Activated T-cell treated with anti-CD3 and anti-CD28 coated beads, Interleukin-2, amount 50 U/mL, for 24 hours (primary cell): ENCODE results near the gene NRXN3.

Experiments
- DNase-seq: peaks from one replicate; pipeline ENCODE4 v3.0.0-alpha.2; 2020
- H3K27ac Mint-ChIP-seq: 2 replicates; pipeline ENCODE4 v1.8.0; 2020; ENCODE audit warnings: mild to moderate bottlenecking, mixed read lengths
- H3K27me3 Mint-ChIP-seq: 2 replicates; pipeline ENCODE4 v1.8.0; 2020; ENCODE audit warnings: mixed read lengths
- H3K36me3 Mint-ChIP-seq: 2 replicates; pipeline ENCODE4 v1.8.0; 2020; ENCODE audit warnings: low read depth, mixed read lengths
- H3K4me1 Mint-ChIP-seq: 2 replicates; pipeline ENCODE4 v1.8.0; 2020; ENCODE audit warnings: low read depth, mixed read lengths
- H3K4me3 Mint-ChIP-seq: 2 replicates; pipeline ENCODE4 v1.8.0; 2020; ENCODE audit warnings: mild to moderate bottlenecking, moderate library complexity, mixed read lengths
- H3K9me3 Mint-ChIP-seq: 2 replicates; pipeline ENCODE4 v1.8.0; 2020; ENCODE audit warnings: mixed read lengths

The NRXN3 gene

GRCh38 chr14:79656056-79656455, 1485.9 kb downstream of the NRXN3 start:
- no peaks in the 10 kb centered on the region for H3K4me1 Mint-ChIP-seq
- no peak for DNase-seq
- no peaks in the 10 kb centered on the region for H3K27me3 Mint-ChIP-seq
- no peak overlapping the region for H3K4me3 Mint-ChIP-seq
- H3K9me3 Mint-ChIP-seq: peaks cover 9% of the 10 kb centered on the region
- no peak overlapping the region for H3K27ac Mint-ChIP-seq
- H3K36me3 Mint-ChIP-seq: no peaks in the 10 kb centered on the region

GRCh38 chr14:79656496-79656895, 1486.3 kb downstream of the NRXN3 start:
- no peak for DNase-seq
- H3K4me1 Mint-ChIP-seq: no peaks in the 10 kb centered on the region
- H3K9me3 Mint-ChIP-seq: peaks cover 6% of the 10 kb centered on the region
- H3K4me3 Mint-ChIP-seq: no peak overlapping the region
- no peak overlapping the region for H3K27ac Mint-ChIP-seq
- no peaks in the 10 kb centered on the region for H3K27me3 Mint-ChIP-seq
- no peaks in the 10 kb centered on the region for H3K36me3 Mint-ChIP-seq

- Mint-ChIP-seq H3K27me3 (no peaks in the 10 kb centered on the region), H3K4me1 (no peaks in the 10 kb centered on the region), H3K4me3 (no peak overlapping the region), H3K9me3 (peaks cover 3% of the 10 kb centered on the region), H3K27ac (no peak overlapping the region), H3K36me3 (no peaks in the 10 kb centered on the region)
- no peak for DNase-seq
Observed at GRCh38 chr14:79658221-79658620, 1488.0 kb downstream of the NRXN3 start.

- no peaks in the 10 kb centered on the region for H3K9me3 Mint-ChIP-seq
- DNase-seq: no peak
- no peaks in the 10 kb centered on the region for H3K36me3 Mint-ChIP-seq
- H3K4me1 Mint-ChIP-seq: no peaks in the 10 kb centered on the region
- H3K27me3 Mint-ChIP-seq: no peaks in the 10 kb centered on the region
- H3K27ac Mint-ChIP-seq: no peak overlapping the region
- H3K4me3 Mint-ChIP-seq: no peak overlapping the region
Observed at GRCh38 chr14:79658769-79659168, 1488.6 kb downstream of the NRXN3 start.

GRCh38 chr14:79660053-79660939, 1490.1 kb downstream of the NRXN3 start:
- H3K27ac Mint-ChIP-seq: no peak overlapping the region
- no peaks in the 10 kb centered on the region for H3K9me3 Mint-ChIP-seq
- H3K36me3 Mint-ChIP-seq: no peaks in the 10 kb centered on the region
- no peak for DNase-seq
- H3K4me1 Mint-ChIP-seq: no peaks in the 10 kb centered on the region
- no peak overlapping the region for H3K4me3 Mint-ChIP-seq
- H3K27me3 Mint-ChIP-seq: no peaks in the 10 kb centered on the region

- DNase-seq: no peak
- no peaks in the 10 kb centered on the region for H3K4me1 Mint-ChIP-seq
- H3K27me3 Mint-ChIP-seq: no peaks in the 10 kb centered on the region
- H3K9me3 Mint-ChIP-seq: no peaks in the 10 kb centered on the region
- no peaks in the 10 kb centered on the region for H3K36me3 Mint-ChIP-seq
- H3K27ac Mint-ChIP-seq: no peak overlapping the region
- no peak overlapping the region for H3K4me3 Mint-ChIP-seq
Observed at GRCh38 chr14:79661752-79662151, 1491.6 kb downstream of the NRXN3 start.

GRCh38 chr14:79663453-79663852, 1493.3 kb downstream of the NRXN3 start:
- Mint-ChIP-seq H3K4me1 (no peaks in the 10 kb centered on the region), H3K27ac (no peak overlapping the region), H3K27me3 (no peaks in the 10 kb centered on the region), H3K36me3 (no peaks in the 10 kb centered on the region), H3K9me3 (no peaks in the 10 kb centered on the region), H3K4me3 (no peak overlapping the region)
- no peak for DNase-seq

GRCh38 chr14:79665556-79665955, 1495.4 kb downstream of the NRXN3 start:
- H3K4me1 Mint-ChIP-seq: no peaks in the 10 kb centered on the region

GRCh38 chr14:79668951-79669350, 1498.8 kb downstream of the NRXN3 start:
- no peak for DNase-seq
- Mint-ChIP-seq H3K9me3 (no peaks in the 10 kb centered on the region), H3K27ac (no peak overlapping the region), H3K4me1 (no peaks in the 10 kb centered on the region), H3K36me3 (no peaks in the 10 kb centered on the region), H3K4me3 (no peak overlapping the region), H3K27me3 (no peaks in the 10 kb centered on the region)

More at GRCh38 chr14:79665556-79665955, 1495.4 kb downstream of the NRXN3 start:
- H3K27me3 Mint-ChIP-seq: no peaks in the 10 kb centered on the region
- H3K36me3 Mint-ChIP-seq: no peaks in the 10 kb centered on the region
- DNase-seq: no peak
- H3K27ac Mint-ChIP-seq: no peak overlapping the region
- no peak overlapping the region for H3K4me3 Mint-ChIP-seq
- no peaks in the 10 kb centered on the region for H3K9me3 Mint-ChIP-seq

- Mint-ChIP-seq H3K27me3 (no peaks in the 10 kb centered on the region), H3K4me3 (no peak overlapping the region), H3K36me3 (no peaks in the 10 kb centered on the region), H3K27ac (no peak overlapping the region), H3K9me3 (peaks cover 3% of the 10 kb centered on the region), H3K4me1 (no peaks in the 10 kb centered on the region)
- no peak for DNase-seq
Observed at GRCh38 chr14:79670811-79671210, 1500.6 kb downstream of the NRXN3 start.

- H3K4me3 Mint-ChIP-seq: no peak overlapping the region
- H3K27me3 Mint-ChIP-seq: no peaks in the 10 kb centered on the region
- H3K27ac Mint-ChIP-seq: no peak overlapping the region
- no peaks in the 10 kb centered on the region for H3K9me3 Mint-ChIP-seq
- H3K4me1 Mint-ChIP-seq: no peaks in the 10 kb centered on the region
- no peaks in the 10 kb centered on the region for H3K36me3 Mint-ChIP-seq
- DNase-seq: no peak
Observed at GRCh38 chr14:79680087-79680486, 1509.9 kb downstream of the NRXN3 start.

GRCh38 chr14:79686196-79686595, 1516.0 kb downstream of the NRXN3 start:
- H3K4me1 Mint-ChIP-seq: no peaks in the 10 kb centered on the region
- H3K36me3 Mint-ChIP-seq: no peaks in the 10 kb centered on the region
- H3K27me3 Mint-ChIP-seq: no peaks in the 10 kb centered on the region
- no peak overlapping the region for H3K4me3 Mint-ChIP-seq
- no peak overlapping the region for H3K27ac Mint-ChIP-seq
- H3K9me3 Mint-ChIP-seq: peaks cover 5% of the 10 kb centered on the region
- DNase-seq: no peak

- Mint-ChIP-seq H3K27me3 (no peaks in the 10 kb centered on the region), H3K4me1 (no peaks in the 10 kb centered on the region), H3K9me3 (peaks cover 6% of the 10 kb centered on the region), H3K36me3 (no peaks in the 10 kb centered on the region), H3K27ac (no peak overlapping the region), H3K4me3 (no peak overlapping the region)
- no peak for DNase-seq
Observed at GRCh38 chr14:79690960-79691359, 1520.8 kb downstream of the NRXN3 start.

- no peak overlapping the region for H3K27ac Mint-ChIP-seq
- DNase-seq: no peak
- H3K27me3 Mint-ChIP-seq: no peaks in the 10 kb centered on the region
- H3K4me1 Mint-ChIP-seq: no peaks in the 10 kb centered on the region
- H3K9me3 Mint-ChIP-seq: peaks cover 13% of the 10 kb centered on the region
- H3K36me3 Mint-ChIP-seq: no peaks in the 10 kb centered on the region
- no peak overlapping the region for H3K4me3 Mint-ChIP-seq
Observed at GRCh38 chr14:79693935-79694334, 1523.8 kb downstream of the NRXN3 start.

- H3K27ac Mint-ChIP-seq: no peak overlapping the region
- no peaks in the 10 kb centered on the region for H3K27me3 Mint-ChIP-seq
- no peak for DNase-seq
- H3K36me3 Mint-ChIP-seq: no peaks in the 10 kb centered on the region
- H3K4me3 Mint-ChIP-seq: no peak overlapping the region
- H3K4me1 Mint-ChIP-seq: no peaks in the 10 kb centered on the region
- H3K9me3 Mint-ChIP-seq: peaks cover 13% of the 10 kb centered on the region
Observed at GRCh38 chr14:79695307-79695706, 1525.1 kb downstream of the NRXN3 start.
